ENCODE measurements around the gene NFKBIA.
"Not testable (repeated sequence)": the region's sequence is repeated elsewhere in the genome, so short reads cannot be mapped to it uniquely, and the experiment has no call there.

The NFKBIA gene

DNA sequence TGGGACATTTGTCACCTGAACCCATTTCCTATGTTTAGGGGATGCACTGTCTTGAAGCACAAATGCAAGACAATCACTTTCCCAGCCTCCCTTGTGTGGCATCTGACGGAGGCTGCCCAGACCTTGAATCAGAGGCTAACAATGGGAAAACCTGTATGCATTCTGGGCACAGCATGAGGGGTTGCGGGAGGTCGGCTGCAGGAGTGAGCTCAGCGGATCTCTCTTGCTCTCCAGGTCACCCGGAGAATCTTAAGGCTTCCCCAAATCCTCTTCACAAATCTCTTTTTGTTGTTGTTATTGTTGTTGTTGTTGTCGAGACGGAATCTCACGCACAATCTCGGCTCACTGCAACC, 15.3 kb downstream of the NFKBIA start:
- no peak for DNase-seq

DNA sequence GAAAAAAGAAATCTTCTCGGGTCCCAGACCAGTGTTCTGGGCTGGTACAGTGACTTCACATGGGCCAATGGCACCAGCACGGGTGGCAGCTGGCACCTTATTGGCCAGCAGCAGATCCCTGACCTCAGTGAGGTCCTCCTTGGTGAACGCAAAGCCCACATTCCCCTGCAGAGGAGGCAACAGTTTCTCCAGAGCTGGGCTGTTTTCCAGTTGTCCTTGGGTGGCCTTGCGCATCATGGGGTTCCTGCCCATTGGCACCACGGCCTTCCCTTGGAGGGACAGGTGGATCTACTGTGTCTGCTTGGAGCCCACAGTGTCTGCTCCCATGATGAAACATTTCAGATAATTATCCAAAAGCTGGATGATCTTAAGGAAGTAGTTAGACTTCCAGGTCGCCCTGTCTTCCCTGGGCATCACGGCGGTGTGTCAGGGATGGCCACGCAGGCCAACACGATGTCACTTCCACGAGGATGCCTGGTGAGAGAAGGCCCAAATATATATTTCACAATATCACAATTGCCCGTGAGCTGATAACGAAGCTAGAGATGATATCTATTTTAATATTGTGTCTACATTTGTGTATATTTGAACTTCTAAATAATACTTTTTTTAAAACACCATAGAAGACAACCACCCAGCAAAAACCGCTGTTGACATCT, 15.8 kb downstream of the NFKBIA start:
- no peak for DNase-seq

DNA sequence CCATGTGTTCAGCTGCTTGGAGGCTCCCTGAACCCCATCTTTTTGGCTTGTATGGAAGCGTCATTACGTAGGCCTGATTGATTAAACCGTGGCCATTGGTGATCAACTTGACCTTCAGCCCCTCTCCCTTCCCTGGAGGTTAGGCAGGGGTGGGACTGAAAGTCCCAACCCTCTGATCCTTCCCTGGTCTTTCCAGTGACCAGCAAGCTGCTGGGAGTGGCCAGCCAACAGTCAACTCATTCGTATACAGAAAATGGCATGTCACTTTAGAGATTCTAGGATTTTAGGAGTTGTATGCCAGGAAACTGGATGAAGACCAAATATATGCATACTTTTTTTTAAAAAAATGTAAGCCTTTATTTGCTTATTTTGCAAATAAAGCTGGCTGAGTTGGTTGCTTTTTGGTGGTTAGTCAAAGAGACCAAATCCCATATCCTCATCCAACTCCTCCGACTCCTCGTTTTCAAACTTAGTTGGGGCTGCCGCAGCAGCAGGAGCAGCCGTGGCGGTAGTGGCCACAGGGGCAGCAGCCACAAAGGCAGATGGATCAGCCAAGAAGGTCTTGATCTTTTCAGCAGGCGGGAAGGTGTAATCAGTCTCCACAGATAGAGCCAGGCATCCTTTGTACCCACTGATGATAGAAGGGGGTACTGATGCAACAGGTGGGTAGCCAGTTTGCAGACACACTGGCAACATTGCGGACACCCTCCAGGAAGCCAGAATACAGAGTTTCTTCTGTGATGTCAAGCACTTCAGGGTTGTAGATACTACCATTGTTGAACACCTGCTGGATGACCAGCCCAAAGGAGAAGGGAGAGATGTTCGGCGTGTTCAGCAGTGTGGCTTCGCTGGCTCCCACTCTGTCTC, 16.6 kb downstream of the NFKBIA start:
- DNase-seq = no peak

DNA sequence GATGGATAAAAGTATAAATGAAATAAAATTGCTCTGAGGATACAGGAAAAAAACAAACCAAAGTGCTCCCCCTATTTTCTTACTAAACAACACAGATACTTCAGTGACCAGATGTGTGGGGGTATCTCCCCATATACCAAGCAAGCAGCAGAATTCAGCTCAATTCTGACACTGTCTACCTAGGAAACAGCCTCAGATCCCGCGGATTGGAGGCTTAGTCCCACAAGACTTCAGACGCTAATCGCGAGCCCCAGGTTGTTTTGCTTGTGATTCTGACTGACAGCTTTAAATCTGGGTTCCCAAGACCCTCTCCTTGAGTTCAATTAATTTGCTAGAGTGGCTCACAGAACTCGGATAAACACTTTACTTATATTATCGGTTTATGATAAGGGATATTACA, 17.3 kb downstream of the NFKBIA start:
- peak; percentile 75 for DNase-seq

DNA sequence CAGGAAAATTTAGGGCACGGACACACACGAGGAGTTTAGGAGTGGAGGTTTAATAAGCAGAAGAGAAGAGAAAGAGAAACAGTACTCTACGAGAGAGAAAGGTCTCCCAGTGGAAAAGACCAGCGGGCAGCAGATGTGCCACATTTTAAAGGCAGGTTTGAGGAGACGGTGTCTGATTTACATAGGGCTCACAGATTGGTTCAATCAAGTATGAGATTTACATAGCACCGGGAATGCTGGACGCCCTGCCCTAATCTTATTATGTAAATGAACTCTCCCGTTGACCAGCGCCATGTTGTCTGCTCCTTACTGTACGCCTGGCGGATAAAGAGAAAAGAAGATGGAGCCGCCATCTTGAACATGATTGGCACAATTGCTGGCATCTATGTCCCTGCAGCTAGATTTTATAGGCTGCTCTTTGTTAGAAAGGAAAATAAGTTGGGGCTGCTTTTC, 17.9 kb downstream of the NFKBIA start:
- peak; percentile 98 for DNase-seq

DNA sequence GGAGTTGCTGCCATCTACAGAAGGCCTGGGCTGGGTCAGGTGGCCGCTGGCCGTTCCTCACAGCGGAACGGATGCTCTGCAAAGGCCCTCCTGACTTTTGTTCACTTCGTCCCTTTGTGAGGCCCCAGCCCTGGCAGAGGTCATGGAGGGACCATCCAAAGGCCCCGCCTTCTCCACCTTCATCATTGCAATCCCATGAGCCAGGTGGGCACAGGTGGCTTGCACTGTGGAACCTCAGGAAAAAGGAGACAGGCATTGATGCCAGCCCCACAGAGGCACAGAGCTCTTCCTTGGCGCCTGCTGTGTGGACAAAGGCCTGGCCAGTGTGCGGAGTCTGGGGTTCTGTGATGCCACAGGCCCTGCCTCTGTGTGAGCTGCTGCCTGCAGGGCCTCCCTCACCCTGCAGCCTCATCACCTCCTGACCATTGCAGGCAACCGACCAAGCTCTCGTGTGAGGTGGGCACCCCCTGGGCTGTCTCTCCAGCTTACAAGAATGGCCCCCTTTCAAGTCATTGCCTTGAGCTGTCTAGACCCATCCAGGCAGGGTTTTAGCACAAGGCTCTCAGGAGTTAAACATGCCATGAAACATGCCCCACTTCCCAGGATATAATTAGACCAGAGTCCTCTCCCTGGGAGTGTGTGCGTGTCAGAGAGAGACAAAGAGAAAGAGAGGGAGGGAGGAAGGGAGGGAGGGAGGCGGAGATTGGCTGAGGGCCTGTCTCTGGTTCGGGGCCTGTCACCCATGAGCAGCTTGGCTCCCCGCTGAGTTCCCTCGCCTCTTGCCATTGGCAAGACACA, 19.3 kb downstream of the NFKBIA start:
- peak; percentile 95 for DNase-seq

DNA sequence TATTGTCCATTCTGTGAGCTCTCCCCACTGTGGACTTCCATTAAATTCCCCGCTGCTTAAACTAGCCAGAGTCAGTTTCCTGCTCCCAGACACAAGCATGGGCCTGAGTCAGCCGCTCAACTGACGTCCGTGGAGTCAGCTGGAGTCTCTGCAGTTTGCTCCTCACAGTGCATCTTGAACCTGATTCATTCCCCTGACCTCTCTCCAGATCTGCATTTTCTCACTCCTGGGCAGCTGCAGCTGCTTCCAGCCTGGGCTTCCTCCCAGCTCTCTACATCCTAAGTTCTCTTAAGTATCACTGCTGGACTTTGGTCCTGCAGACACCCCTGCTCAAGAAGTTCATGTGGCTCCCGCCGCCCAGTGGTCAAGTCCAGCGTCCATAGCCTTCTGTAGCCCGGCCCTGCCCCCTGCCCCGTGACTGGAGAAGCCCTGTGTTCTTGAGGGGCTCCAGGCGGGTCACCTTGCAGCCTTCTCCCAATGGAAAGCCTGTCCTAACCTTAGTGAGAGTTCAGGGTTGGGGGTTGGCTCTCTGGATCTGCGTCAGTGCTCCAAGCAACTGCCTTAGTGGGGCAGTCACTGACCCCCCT, 20.0 kb downstream of the NFKBIA start:
- DNase-seq = no peak

DNA sequence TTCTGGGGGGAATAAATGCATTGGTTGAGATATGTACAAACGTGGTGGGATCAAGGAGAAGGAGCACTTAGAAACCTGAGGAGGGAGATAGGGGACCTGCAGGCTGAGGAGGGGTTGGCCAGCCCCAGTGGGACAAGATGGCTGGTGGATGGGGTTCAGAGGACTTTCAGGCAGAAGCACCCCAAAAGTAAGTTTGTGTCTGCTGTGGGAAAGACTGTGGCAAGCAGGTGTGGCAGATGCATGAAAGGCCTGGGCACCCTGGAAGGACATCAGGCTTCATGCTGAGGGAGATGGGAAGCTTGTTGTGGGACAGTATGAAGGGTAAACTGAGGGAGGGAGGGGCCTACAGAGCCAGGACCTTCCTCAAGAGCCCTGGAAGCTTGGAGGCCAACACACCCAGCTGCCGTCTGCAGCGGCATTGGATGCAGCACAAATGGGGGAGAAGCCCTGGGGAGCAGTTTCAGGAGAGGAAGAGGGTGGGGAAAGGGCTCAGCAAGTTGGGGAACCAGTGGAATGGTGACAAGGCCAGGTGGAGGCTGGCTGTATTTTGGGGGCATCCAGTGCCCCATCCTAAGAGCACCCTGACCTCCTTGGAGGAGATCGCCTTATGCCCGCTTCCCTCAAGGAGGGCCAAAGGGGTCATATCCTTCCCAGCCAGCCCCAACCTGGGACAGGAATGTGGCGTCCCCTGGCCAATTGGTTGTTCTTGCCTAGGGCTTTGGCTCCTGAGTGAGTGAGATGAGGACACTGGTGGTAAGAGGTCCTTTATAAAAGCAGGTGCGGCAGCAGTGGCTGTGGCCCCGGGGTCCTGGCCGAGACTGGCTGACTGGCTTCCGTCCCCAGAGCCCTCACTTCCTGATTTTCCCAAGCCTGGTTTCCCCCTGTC, 20.7 kb downstream of the NFKBIA start:
- DNase-seq = no peak

DNA sequence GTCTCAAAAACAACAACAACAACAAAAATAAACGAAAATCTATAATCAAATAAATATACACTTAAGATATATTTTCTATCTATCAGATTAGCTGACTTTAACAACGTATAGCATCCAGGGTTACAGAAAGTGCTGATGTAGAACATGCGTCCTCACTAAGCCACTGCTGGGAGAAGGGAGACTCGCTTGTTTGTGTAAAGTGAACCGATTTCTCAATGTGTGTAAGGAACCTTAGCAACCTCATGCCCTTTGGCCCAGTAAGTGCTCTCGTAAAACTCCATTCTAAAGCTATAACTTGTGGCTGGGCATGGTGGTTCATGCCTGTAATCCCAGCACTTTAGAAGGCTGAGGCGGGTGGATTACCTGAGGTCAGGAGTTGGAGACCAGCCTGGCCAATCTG, 23.8 kb downstream of the NFKBIA start:
- DNase-seq = no peak

DNA sequence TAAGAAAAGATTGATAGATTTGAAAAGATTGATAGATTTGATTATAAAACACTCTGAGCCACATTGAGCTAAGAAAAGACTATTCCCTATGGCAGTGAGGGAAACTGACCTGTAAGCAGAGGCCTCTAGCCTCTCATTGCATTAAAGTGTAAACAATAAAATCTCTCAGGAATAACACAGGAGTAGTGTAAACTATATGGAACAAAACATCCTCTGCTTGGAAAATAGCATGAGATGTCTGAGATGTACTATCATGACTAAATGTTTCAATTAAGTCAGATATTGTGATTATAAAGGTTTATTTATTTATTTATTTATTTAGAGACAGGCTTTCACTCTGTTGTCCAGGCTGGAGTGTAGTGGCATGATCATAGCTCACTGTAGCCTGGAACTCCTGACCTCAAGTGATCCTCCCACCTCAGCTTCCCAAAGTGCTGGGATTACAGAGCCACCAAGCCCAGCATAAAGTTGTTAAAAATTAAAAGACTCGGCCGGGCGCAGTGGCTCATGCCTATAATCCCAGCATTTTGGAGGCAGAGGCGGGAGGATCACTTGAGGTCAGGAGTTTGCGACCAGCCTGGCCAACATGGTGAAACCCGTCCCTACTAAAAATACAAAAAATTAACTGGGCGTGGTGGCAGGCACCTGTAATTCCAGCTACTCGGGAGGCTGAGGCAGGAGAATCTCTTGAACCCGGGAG, 25.2 kb downstream of the NFKBIA start:
- not testable (repeated sequence) for DNase-seq

DNA sequence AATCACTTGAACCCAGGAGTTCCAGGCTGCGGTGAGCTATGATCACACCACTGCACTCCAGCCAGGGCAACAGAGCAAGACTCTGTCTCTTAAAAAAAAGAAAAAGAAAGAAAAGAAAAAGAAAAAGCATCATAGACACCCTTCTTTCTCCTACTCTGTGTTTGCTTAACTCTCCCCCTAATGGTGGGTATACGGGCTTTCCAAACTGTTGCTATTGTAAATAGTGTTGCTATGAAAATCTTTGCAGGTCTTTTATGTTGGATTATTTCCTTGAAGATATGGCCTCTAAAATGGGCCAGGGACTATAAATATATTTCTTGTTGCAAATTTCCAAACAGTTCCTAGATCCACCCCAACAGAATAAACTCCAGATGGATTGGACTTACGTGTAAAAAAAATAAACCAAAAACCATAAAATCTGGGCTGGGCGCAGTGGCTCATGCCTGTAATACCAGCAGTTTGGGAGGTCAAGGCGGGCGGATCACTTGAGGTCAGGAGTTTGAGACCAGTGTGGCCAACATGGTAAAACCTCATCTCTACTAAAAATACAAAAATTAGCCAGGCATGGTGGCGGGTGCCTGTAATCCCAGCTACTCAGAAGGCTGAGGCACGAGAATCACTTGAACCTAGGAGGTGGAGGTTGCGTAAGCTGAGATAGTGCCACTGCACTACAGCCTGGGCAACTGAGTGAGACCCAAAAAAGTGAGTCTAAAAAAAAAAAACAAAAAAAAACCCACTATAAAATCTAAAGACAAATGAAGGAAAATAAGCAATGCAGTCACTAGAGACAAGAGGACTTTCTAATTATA, 25.9 kb downstream of the NFKBIA start:
- DNase-seq = no peak

DNA sequence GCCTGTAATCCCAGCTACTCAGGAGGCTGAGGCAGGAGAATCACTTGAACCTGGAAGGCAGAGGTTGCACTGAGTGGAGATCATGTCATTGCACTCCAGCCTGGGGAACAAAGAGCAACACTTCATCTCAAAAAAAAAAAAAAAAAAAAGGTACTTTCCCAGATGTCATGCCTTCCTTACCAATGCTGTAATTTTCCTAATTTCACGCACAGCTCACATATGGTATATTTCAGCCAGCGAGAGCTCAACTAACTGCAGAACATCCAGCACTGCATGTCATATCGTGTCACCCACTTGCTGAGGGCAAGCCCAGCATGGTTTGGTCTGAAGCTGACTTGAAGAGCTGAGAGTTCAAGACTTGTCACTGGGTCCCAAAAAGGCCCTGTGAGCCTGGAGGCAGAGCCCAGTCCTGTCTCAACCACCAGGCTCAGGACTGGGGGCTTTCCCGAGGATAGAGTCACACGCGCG, 29.0 kb downstream of the NFKBIA start:
- DNase-seq = no peak

DNA sequence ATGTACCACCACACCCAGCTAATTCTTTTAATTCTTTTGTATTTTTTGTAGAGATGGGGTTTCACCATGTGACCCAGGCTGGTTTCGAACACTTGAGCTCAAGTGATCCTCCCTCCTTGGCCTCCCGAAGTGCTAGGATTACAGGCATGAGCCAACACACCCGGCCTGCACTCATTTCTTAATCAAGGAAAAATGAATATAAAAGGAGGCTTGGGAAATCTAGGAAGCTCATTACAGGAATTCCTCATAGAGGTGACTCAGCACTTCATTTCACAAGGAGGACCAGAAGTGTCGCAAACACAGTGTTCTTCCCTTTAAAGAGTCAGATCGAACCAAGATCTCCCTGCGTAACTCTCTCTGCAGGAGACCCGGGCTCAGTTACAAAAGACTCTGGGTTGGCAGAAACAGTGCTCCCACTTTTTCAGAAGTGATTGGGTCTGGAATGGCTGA, 30.3 kb downstream of the NFKBIA start:
- peak; percentile 20 for DNase-seq

DNA sequence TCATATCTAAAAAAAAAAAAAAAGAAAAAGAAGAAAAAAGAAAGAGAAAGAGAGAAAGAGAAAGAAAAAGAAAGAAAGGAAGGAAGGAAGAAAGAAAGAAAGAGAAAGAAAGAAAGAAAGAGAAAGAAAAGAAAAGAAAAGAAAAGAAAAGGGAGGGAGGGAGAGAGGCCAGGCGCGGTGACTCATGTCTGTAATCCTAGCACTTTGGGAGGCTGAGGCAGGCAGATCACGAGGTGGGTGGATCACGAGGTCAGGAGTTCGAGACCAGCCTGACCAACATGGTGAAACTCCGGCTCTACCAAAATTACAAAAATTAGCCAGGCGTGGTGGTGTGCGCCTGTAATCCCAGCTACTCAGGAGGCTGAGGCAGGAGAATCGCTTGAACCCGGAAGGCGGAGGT, 31.3 kb downstream of the NFKBIA start:
- DNase-seq = not testable (repeated sequence)

DNA sequence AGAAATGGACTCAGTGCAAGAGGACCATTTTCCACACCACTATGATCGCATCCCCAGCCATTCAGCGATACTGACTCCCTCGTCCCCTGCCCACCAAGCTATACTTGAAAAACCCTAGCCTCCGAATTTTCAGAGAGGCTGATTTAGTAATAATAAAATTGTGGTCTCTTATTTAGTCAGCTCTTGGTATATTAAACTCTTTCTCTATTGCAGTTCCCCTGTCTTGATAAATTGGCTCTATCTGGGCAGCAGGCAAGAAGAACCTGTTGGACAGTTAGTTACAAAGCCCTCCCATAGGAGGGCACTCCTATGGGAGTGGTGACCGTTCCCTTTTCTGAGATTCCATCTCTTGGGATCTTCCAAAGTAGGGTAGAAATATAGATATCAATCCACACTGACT, 33.6 kb downstream of the NFKBIA start:
- no peak for DNase-seq

DNA sequence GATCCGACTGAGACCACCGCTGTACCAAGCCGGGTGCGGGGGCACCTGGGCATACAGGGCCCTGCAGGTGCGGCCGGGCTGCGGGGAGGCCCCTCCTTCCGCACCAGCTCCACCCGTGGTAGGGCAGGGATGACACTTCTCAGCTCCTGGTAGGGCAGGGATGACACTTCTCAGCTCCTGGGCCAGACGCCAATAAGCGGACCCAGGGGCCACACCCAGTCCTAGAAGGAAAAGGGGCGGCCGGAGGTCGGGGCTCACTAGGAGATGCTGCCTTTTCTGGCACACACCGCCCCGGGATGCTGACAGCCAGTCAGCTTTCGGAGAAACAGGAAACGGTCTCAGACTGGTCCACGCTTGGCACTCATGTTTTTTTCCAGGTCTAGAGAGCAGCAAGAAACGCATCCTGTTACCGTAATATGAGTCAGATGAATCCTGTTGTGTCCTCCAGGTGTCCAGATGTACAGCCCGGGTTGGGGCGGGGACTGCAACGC, 34.8 kb downstream of the NFKBIA start:
- DNase-seq = peak; percentile 98

DNA sequence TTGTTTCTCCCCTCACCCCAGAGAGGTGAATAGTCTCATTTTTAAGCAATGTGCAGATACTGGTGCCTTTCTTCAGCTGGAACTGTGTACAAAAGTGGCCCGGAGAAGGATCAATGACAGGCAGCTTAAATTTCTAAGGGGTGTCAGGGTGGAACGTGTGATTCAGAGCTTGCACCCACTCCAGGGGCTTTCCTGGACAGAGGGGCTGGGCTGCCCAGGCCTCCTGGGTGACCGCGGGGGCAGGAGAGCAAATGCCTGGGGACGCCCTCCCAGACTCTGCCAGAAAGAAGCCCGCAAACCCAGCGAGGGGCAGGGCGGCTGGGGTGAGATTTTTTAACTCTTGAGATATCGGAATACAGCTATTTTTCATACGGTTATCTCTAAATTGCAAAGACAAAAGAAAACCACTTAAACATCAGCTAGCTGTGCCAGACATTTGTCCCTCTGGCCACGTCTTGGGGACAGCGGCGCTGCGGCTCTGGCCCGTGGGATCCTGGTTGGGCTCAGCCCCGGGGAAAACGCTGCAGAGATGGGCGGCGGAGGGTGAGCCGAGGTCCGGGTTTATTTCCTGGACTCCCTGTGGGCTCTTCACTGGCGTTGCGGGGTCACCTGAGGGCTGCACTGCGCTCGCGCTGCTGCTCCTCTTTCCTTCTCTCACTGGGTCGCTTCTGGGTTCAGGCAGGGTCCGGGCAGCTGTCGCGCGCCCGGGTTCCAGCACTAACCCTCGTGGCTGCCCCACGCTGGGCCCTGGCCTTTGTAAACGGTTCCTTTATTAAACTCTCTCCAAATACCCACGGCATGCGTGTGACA, 35.8 kb downstream of the NFKBIA start:
- no peak for DNase-seq

DNA sequence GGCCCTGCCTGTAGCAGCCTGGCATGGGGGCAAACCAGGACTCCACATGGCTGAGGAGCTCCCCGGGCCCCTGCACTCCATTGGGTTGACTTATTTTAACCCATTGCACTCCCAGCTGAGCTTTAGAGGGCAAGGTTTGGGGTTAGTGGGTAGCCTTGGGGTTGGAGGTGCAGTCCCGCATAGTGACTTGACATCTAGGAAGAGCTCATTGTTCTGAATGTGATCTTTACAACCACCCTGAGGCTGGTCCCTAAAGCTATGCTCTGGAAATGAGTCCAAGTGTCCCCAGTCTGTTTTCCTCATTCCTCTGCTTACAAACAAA, 36.4 kb downstream of the NFKBIA start:
- no peak for DNase-seq

DNA sequence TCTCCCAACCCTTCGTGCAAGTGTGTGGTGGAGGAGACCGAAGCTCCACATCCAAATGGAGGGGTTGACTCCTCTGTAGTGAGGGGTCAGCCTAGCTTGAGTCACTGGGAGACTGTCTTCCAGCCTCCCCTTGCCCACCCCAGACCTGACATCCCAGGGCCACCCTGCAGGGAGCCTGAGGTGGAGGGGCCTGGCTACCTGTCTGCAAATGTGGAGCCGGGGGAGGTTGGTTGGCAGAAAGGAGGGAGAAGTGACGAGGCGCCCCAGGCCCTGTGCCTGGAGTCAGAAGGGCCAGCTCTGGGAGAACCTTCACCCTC, 37.5 kb downstream of the NFKBIA start:
- DNase-seq = no peak

DNA sequence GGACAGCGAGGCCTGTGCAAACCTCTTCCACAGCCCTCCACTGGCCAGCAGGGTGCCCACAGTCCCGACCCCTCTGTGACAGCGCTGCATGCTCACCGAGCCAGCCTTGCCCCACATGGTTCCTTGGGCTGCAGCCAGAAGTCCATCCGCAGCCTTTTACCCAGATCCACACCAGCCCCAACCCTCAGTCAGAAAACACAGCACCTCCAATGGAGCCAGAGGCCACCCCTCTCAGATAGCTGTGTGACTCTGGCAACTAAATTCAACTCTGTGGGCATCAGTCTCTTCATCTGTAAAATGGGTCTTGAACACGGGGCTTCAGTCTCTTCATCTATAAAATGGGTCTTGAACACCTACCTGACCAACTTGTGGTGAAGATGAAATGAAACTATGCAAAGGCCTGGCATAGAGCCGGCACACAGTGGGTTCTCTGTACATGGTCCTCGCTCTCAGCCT, 38.0 kb downstream of the NFKBIA start:
- no peak for DNase-seq

All from NCI-H510A treated with DMSO at 0.1 percent for 48 hours (cell line).